Skin epidermis (tissue), 12 donors: Measurements from ENCODE around the gene BRAT1.

Source experiments
- H3K27ac ChIP-seq, 21 experiments: fragments of 200-600 bp; sonication (generic) in 11 of 21; one replicate each; pipeline ENCODE4 v1.5.0; 2020; ENCODE audit warnings: mild to moderate bottlenecking in 3 of 21, inconsistent platforms in 2 of 21, moderate library complexity in 2 of 21
- H3K4me3 ChIP-seq, 7 experiments: fragments of 200-600 bp; sonication (generic) in 2 of 7; one replicate each; pipeline ENCODE4 v1.5.0; 2020; ENCODE audit warnings: inconsistent platforms in 2 of 7, mild to moderate bottlenecking in 2 of 7, moderate library complexity in 1 of 7

BRAT1 gene

DNA sequence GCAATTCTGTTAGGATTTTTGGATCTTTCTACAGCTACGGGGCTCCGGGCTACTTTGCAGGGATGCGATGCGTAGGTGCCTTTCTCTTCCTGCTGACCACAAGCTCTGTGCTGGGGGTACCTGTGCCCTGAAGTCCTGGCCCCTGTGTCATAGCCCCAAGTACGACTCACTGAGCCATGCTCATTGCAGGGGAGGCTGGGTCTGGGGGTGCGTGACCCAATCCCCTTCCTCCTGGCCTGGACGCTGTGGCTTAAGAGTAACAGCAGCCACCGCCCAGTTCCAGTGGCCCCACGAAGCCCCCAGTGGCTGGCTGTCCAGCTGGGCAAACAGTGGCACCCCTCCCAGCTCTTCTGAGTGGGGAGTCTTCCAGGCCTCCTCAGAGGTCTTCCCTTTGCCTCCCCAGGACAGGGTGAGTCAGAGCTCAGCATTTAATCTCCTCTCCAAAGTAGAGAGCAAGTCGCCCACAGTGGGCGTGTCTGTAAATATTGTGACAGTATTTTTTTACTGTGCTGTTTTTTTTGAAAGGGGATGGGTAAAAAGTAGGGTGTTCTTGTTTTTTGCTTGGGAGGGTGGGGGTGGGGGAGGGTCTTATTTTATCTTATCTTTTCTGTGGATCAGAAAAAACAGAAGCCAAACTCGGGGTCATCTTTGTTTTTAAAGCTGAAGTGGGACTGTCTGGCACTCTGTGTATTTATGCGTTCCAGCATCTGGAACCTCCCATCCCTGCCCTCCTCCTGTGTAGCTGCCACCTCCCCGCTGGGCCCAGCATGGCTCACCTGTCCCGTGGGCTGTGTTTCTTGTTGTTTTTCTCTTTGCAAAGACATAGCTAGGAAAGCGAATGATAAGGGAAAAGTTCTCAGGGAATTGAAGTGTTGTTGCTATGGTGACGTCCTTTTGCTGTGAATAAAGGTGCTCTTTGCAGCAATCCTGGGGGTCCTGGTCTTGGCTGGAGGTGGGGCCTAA is 27.5 kb downstream of the BRAT1 start:
- H3K27ac ChIP-seq: peak overlapping the region in 16 of 21 experiments; percentile 43 to 99 (median 86)
- peak overlapping the region in 1 of 7 experiments; percentile 13 for H3K4me3 ChIP-seq

- peak overlapping the region in 12 of 21 experiments; percentile 43 to 99 (median 86) for H3K27ac ChIP-seq
These were observed 28.4 kb downstream of the BRAT1 start for GRCh38 chr7:2526659-2527504.

GRCh38 chr7:2525658-2526630 is 29.4 kb downstream of the BRAT1 start:
- Histone ChIP-seq H3K4me3 (no peak overlapping the region), H3K27ac (peak overlapping the region in 12 of 21 experiments; percentile 15 to 94 (median 72))

More at GRCh38 chr7:2526659-2527504, 28.4 kb downstream of the BRAT1 start:
- H3K4me3 ChIP-seq: no peak overlapping the region

DNA sequence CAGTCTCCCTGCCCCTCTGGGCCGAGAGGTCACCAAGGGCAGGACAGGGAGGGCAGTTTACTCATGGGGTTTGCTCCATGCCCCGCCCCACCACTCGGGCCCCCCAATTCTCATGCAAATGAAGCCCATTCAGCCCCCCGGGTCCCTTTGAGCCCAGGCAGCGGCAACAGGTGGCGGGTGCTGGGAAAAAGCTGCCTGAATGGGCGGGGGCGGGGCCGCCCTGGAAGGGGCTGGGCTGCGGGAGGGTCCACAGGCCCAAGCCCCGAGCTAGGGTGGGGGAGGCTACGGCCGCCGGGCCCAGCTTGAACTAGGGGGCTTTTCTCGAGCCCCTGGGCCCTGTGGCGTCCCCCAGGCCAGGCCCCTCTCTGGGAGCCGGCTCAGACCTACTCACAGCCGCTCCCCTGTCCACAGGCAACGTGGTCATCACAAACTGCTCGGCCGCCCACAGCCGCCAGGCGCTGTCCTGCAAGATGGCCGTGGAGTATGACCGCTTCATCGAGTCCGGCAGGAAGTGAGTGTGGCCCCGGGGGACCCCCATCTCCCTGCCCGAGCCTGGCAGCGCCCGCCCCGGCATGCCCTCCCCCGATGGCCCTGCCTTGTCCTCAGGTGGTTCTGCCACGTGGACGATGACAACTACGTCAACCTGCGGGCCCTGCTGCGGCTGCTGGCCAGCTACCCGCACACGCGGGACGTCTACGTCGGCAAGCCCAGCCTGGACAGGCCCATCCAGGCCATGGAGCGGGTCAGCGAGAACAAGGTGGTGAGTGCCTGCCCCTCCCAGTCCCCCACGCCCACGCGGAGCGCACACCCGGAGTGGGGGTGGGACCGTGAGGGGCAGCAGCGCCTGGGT is 30.3 kb downstream of the BRAT1 start:
- Histone ChIP-seq H3K27ac (peak overlapping the region in 16 of 21 experiments; percentile 4 to 94 (median 79)), H3K4me3 (peak overlapping the region in 1 of 7 experiments; percentile 83)

DNA sequence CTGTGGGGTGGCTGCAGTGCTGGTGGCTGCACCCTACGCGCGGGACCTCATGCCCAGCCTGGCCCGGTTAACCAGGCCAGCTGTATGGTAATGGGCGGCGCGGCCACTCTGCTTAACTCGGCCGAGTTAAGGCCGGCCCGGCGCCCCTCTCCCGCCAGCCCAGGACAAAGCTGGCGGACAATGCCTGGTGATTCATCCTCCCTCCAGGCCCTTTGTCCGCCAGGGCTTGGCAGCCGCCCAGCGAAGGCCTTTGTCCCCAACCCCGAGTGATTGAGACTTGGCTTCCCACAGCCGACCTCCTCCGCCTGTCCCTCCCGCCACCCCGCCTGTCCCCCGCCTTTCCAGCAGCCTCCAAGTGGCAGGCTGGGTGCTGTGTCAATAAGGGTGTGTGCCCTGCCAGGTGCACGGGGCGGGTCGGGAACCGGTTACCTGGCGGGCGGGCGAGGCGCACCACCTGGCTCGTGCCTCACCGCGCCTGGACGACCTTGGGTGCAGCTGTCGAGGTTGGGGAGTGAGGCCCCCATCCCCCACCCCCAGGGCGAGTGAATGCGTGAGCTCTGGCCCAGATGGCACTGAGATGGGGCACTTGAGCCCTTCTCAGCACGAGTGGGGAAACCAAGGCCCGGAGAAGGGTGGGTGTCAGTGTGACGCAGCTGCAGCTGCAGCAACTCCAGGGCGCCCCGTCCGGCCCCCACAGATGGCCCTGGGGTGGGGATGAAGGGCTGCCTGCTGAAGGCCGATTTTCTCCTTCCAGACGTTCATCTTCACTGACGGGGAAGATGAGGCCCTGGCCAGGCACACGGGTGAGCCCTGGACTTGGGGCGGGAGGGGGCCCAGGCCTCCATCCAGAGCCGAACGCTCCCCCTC is 31.1 kb downstream of the BRAT1 start:
- peak overlapping the region in 20 of 21 experiments; percentile 43 to 94 (median 78) for H3K27ac ChIP-seq
- peak overlapping the region; percentile 40 to 83 (median 62) for H3K4me3 ChIP-seq

GRCh38 chr7:2523461-2523936 is 31.8 kb downstream of the BRAT1 start:
- H3K4me3 ChIP-seq: peak overlapping the region; percentile 40 to 83 (median 62)
- peak overlapping the region in 20 of 21 experiments; percentile 30 to 94 (median 78) for H3K27ac ChIP-seq

DNA sequence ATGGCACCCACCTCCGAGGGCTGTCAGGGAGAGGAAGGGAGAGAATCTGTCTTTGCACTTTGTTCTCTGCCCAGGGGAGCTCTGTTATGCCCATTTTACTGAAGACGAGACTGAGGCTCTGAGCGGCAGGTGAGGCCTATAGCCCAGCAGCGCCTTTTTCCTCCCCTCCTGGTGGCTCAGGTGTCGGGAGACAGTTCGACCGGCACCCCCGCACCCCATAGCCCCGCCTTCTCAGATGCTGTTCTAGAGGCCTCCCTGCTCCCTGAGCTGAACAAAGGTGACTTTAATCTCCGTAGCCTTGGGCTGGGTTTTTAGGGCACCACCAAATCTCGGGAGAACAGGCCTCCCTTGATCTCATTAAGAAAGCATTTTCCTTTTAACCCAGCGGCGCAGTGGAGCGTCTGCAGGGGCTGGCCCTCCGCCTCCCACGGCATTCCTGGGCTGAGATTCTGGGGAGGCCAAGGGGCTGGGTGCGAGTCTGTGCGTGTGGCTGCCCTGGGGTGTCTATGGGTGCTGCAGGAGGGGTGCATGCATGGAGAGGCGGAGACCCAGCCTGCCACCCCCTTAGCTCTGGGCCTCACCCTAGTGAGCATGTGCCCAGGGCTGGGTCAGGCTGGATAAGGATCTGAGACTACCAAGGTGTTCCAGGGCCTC is 32.4 kb downstream of the BRAT1 start:
- H3K4me3 ChIP-seq: peak overlapping the region; percentile 40 to 83 (median 62)
- H3K27ac ChIP-seq: peak overlapping the region in 20 of 21 experiments; percentile 30 to 94 (median 78)

DNA sequence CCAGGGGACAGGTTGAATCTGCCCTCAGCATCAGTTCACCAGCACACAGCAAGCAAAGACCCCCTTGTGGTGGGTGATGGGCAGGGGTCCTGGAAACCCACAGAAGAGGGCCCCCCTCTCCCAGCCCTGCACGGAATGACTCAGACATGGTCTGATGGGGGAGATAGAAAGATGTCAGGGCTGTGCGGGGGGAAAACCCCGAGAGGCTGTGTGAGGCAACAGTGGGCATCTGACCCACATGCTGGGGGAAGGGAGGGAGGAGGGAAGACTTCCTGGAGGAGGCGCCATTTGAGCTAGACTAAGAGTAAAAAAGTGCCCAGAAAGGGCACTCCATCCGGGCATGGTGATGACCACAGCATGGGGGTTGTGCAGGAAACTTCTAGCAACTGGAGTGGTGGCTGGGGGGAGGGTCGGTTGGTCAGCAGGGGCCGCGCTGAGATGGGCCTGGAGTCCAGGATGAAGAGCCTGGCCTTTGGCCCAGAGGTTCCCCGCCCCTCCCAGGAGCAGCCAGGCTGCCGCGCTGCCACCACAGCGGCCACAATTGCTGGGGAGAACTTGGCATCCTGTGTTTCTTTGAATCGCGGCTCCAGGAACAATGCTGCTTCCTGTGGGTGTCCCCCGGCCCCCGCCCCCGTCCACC is 33.3 kb downstream of the BRAT1 start:
- Histone ChIP-seq H3K27ac (peak overlapping the region in 20 of 21 experiments; percentile 58 to 94 (median 76)), H3K4me3 (peak overlapping the region; percentile 40 to 83 (median 62))

- Histone ChIP-seq H3K27ac (peak overlapping the region in 20 of 21 experiments; percentile 22 to 94 (median 75)), H3K4me3 (peak overlapping the region; percentile 40 to 83 (median 62))
These were observed 34.0 kb downstream of the BRAT1 start for GRCh38 chr7:2521341-2521745.

DNA sequence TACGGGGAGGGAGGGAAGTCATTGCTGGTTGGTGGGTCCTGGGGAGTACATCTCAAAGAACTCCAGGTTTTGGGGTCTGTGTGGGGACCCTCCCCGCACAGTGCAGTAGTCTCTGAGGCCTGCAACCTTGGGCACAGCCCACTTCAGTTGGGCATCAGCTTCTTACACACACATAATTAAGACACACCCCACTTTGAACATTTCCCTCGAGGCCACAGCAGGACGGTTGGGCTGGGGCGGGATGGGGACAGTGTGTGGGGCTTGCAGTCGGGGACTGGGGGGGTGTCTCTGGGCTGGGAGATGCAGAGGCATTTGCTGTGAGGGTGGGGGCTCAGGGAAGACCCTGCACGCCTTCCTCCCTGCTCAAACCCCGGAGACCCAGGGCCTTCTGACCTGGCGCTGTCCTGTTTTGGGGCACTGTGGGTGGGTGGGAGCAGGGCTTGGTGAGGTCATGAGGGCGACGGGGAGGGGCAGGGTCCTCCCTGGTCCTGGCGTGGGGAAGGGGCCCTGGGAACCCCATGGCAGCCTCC is 34.5 kb downstream of the BRAT1 start:
- H3K4me3 ChIP-seq: peak overlapping the region; percentile 40 to 83 (median 62)
- H3K27ac ChIP-seq: peak overlapping the region; percentile 3 to 94 (median 74)

GRCh38 chr7:2520131-2520760 is 35.1 kb downstream of the BRAT1 start:
- H3K27ac ChIP-seq: peak overlapping the region in 19 of 21 experiments; percentile 6 to 94 (median 76)

GRCh38 chr7:2519119-2519930 is 36.0 kb downstream of the BRAT1 start, which contains the start of gene LFNG:
TSS of gene LFNG (plus strand) at chr7:2519774. CDS start at chr7:2519862, 88 bp downstream.
- H3K4me3 ChIP-seq: peak within 1 kb of the TSS; percentile 40 to 83 (median 62)

More at GRCh38 chr7:2520131-2520760, 35.1 kb downstream of the BRAT1 start:
- peak overlapping the region; percentile 40 to 83 (median 62) for H3K4me3 ChIP-seq

DNA sequence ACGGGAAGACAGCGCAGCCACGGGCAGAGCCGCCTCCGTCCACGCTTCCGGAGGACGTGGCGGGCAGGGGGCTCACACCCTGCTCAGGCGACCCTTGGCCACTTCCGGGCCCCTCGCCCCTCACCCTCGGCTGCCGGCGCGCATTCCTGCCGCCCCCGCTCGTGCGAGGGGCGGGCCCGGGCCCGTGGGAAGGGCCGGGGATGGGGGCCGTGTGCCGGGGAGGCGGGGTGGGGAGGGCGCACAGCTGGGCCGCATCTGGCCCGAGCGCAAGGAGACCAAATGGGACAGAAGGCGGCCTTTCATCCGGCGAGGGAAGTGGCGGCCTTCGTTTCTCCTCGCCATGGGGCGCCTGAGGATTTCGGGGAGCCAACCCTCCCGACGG is 36.6 kb downstream of the BRAT1 start:
- Histone ChIP-seq H3K4me3 (peak overlapping the region; percentile 37 to 83 (median 62)), H3K27ac (peak overlapping the region in 19 of 21 experiments; percentile 1 to 86 (median 56))

More at GRCh38 chr7:2519119-2519930, 36.0 kb downstream of the BRAT1 start, which contains the start of gene LFNG:
- peak within 1 kb of the TSS in 20 of 21 experiments; percentile 25 to 94 (median 75) for H3K27ac ChIP-seq
